H7 (cell line): ENCODE measurements around the gene JAKMIP2. TPM values are rescaled to one million over a fixed set of nuclear protein-coding genes. Genes with fewer than 3 reads are reported as not detected.
"Not testable (repeated sequence)": the region's sequence is repeated elsewhere in the genome, so short reads cannot be mapped to it uniquely, and the experiment has no call there.

Experiments
- DNase-seq: peaks from one replicate; pipeline ENCODE4 v3.0.0; 2012
- H3K27me3 ChIP-seq: 2 replicates; pipeline ENCODE4 v1.6.0; 2011; ENCODE audit warnings: mild to moderate bottlenecking, low read length; ENCODE audit not compliant: control insufficient read depth, insufficient read depth
- H3K36me3 ChIP-seq: replicated peaks from 2 replicates; pipeline ENCODE4 v1.5.1; 2011; ENCODE audit warnings: low read length; ENCODE audit not compliant: control insufficient read depth, insufficient read depth
- H3K4me3 ChIP-seq: 2 replicates; pipeline ENCODE4 v1.5.1; 2011; ENCODE audit warnings: low read depth, mild to moderate bottlenecking, control low read depth, low read length, moderate library complexity; ENCODE audit not compliant: insufficient read depth
- total RNA-seq: library from RNA; depleted of rRNA; stranded (reverse); fragments of >200 nt; shearing (Covaris generic); gene quantifications from 2 replicates; pipeline ENCODE4 v1.2.3, GENCODE V29; 2014

JAKMIP2 gene
- total RNA-seq, 1 experiment from 2014 or later: 0.94 TPM

DNA sequence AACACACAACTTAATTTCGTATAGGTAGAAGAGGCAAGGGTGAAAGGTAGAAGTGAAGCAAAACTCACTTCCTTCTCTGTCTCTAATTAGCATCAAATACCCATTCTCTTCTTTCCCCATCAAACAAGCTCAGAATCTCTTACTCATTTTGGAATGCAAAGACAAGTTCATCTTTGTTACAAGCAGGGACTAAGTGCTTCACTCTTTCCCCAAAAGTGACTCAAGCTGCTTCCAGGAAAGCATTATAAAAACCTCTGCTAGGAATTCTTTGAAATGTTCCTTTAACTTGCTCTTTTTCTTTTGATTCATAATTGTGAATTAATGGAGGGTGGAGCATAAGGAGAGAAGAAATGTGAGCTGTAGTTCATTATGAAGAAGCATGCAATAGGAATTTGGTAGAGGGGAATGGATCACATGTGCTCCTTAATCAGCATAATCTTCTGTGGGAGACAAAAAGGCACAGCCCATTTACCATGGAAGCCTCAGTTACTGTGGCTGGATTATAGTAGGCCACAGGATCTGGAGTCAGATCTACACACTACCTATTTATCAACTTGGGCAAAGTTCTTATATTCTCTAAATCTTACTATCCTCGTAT lies 163.1 kb downstream of the JAKMIP2 start:
- Histone ChIP-seq H3K4me3 (no peak overlapping the region), H3K36me3 (no peaks in the 10 kb centered on the region; the same call in 1 of the 2 replicates), H3K27me3 (no peaks in the 10 kb centered on the region)
- no peak for DNase-seq

DNA sequence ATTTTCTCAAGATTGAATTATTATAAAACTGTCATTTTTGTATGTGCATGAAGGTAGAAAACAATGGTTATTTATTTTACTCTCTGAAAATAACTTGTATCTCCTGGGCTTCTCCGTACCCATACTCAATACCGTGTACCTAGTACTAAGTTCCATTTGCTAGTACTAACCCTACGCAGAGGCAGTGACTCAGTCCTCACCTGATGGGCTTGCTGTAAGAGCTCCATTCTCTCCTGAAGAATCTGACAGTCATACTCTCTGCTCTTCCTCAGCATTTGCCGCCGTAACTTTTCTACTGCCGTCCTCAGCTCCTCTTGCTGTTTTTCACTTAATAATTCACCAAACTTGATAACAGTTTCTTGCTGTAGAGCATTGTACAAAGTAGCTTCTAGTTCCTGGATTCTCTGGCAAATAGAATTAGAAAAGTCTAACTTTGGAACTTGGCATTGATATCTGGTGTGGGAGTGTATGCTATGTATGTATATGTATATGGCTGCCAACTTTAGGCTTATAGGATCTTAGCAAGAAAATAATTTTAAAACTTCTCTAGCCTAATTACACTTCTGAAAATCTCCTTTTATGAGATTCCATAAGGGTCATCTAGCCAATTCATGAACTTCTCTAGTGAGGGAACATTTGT lies 164.7 kb downstream of the JAKMIP2 start:
- DNase-seq: no peak
- H3K4me3 ChIP-seq: no peak overlapping the region
- no peaks in the 10 kb centered on the region for H3K27me3 ChIP-seq
- no peaks in the 10 kb centered on the region; the same call in 1 of the 2 replicates for H3K36me3 ChIP-seq

DNA sequence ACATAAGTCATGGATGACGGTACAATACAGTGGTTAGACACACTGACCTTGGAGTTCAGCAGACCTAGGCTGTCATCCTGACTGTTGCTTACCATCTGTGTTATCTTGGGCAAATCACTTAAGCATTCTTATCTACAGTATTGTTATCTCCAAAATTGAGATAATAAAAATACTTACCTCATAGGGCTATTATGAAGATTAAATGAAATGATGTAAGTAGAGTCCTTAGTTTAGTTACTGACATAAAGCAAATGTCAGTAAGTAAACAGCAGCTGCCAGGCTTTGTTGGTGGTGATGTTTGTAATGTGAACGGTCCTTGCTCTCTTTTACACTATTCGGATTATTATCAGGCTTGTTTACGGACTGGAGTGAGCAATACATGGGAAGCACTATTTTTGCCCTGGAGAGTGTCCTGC lies 165.3 kb downstream of the JAKMIP2 start:
- no peak overlapping the region for H3K4me3 ChIP-seq
- DNase-seq: no peak
- no peaks in the 10 kb centered on the region for H3K27me3 ChIP-seq
- H3K36me3 ChIP-seq: no peaks in the 10 kb centered on the region; the same call in 1 of the 2 replicates

DNA sequence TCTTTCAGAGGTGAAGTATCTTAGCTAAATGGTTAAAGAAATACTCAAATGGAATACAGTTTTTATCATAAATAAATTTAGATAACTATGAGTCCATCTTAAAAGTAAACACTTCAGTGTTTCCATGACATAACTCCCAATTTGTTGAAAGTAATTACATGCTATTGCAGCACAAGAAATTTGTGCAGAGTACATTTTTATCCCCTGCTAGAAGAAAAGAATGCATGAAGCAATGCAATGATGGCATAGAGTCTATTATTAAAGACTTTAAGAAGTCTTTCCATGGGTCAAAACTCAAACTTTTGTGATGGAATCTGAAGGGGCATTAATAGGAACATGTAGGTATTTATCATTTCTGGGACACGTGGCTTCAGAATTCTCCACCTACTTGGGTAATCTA lies 166.1 kb downstream of the JAKMIP2 start:
- H3K36me3 ChIP-seq: no peaks in the 10 kb centered on the region; the same call in 1 of the 2 replicates

DNA sequence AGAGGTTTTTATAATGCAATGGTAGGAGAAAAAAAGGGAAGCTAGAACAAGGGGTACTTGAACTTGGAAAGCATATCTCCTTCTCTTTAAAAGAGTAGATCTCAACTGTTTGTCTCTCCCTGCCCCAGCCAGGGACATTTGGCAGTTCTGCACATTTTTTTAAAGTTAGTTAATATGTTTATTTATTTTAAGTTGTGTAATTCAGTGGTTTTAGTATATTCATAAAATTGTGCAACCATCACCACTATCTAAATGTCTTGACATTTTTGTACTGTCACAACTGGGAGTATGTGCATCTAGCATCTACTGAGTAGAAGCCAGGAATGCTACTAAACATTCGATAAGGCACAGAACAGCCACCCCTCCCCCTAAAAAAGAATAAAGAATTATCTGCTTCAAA lies 169.2 kb downstream of the JAKMIP2 start:
- no peak for DNase-seq

More for the DNA sequence above, 166.1 kb downstream of the JAKMIP2 start:
- DNase-seq: no peak
- H3K4me3 ChIP-seq: no peak overlapping the region
- no peaks in the 10 kb centered on the region for H3K27me3 ChIP-seq

DNA sequence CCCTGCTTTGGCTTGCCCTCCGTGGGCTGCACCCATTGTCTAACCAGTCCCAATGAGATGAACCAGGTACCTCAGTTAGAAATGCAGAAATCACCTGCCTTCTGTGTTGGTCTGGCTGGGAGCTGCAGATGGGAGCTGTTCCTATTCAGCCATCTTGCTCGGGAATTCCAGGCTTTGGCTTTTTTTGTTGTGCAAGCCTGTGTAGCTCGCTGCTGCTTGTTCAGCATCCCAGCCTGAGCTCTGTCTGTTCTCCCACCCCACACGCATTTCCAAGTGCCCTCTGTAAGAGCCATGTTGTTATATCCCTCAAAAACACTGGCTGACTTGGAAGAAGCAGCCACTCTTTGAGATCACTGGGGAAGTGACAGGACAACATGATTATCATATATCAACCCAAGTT lies 171.0 kb downstream of the JAKMIP2 start:
- no peak overlapping the region for H3K4me3 ChIP-seq
- DNase-seq: peak; percentile 18
- H3K36me3 ChIP-seq: no peaks in the 10 kb centered on the region; the same call in 1 of the 2 replicates
- no peaks in the 10 kb centered on the region for H3K27me3 ChIP-seq

More for the DNA sequence above, 169.2 kb downstream of the JAKMIP2 start:
- Histone ChIP-seq H3K4me3 (no peak overlapping the region), H3K27me3 (no peaks in the 10 kb centered on the region), H3K36me3 (no peaks in the 10 kb centered on the region; the same call in 1 of the 2 replicates)

DNA sequence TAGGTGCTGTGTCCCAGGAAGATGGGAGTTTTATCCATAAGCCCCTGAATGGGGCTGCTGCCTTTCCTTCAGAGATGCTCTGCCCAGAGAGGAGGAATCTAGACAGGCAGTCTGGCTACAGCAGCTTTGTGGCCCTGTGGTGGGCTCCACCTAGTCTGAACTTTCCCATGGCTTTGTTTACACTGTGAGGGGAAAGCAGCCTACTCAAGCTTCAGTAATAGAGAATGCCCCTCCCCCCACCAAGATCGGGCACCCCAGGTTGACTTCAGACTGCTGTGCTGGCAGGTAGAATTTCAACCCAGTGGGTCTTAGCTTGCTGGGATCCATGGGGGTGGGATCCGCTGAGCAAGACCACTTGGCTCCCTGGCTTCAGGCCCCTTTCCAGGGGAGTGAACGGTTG lies 171.7 kb downstream of the JAKMIP2 start:
- no peaks in the 10 kb centered on the region; the same call in 1 of the 2 replicates for H3K36me3 ChIP-seq
- H3K4me3 ChIP-seq: no peak overlapping the region
- DNase-seq: no peak

DNA sequence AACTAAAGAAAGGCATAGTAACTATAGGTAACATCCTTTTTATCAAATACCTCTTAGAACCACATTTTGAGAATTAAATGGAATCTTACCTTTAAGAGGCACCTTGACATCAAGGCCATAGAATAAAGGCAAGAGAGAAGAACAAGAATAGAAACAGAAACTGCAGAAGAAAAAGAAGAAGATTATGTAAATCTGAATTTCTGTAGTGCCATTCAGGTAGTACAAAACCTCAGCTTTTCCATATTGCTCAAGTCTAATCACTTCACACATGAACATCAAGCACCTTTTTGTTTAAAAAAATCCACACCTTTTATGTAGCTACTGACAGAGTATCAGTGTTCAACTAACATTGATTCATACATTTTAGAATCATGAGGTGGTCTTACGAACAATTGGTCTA lies 180.9 kb downstream of the JAKMIP2 start:
- Histone ChIP-seq H3K27me3 (no peaks in the 10 kb centered on the region), H3K36me3 (no peaks in the 10 kb centered on the region), H3K4me3 (no peak overlapping the region)
- no peak for DNase-seq

More for the DNA sequence above, 171.7 kb downstream of the JAKMIP2 start:
- no peaks in the 10 kb centered on the region for H3K27me3 ChIP-seq

DNA sequence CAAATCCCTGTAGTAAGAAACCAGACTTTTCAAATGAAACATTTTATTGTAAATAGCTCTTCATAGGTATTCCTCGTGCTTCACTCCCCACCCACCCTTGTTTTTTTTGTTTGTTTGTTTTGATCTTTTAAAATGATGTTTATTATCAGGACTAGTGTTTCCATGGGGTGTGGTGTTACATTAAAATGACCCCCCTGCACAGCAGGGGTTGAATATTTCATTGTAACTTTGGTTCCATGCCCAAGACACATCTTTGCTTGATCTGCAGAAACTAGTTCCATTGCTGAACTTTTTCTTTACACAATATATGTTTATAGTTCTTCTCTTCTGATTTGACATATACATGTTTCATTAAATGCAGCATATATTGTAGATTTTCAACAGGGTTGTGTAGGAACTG lies 191.4 kb downstream of the JAKMIP2 start:
- H3K27me3 ChIP-seq: no peaks in the 10 kb centered on the region
- no peaks in the 10 kb centered on the region; the same call in 1 of the 2 replicates for H3K36me3 ChIP-seq
- DNase-seq: no peak
- H3K4me3 ChIP-seq: no peak overlapping the region

DNA sequence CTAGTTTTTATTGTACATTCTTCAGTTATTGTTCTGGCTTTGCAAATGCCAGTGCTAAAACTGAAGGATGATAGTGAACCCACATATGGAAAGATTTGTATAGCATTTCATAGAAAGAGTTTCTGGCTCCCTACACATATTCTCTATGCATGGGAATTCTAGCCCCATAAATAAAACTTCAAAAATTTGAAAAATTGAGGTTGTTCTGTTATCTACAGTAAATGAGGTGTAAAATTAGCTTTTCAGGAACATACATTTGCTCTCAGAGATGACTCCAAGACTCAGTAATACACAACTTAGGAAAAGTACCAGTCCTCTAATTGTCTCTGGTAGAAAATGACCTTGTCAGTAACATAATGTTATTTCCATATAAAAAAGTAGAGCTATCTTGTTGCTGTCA lies 192.4 kb downstream of the JAKMIP2 start:
- no peaks in the 10 kb centered on the region; the same call in 1 of the 2 replicates for H3K36me3 ChIP-seq
- H3K27me3 ChIP-seq: no peaks in the 10 kb centered on the region
- no peak overlapping the region for H3K4me3 ChIP-seq
- no peak for DNase-seq

DNA sequence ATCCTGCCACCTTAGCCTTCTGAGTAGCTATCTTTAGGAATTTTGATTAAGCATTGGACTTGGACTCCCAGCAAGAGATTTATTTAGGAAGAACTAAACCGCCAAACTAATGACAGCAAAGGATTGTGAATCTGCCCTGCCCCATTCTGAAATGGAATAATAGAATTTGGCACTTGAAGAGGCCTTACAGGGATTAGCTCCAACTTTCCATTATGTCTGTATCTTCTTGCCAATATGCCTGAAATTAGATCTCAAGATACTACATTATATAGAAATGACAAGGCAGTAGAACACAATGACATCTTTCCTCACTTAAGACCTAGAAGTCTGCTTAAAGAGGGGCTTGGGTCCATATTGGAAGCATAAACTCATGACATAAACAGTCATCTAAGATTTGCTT lies 195.7 kb downstream of the JAKMIP2 start:
- no peaks in the 10 kb centered on the region; the same call in 1 of the 2 replicates for H3K36me3 ChIP-seq
- H3K4me3 ChIP-seq: no peak overlapping the region
- no peak for DNase-seq
- no peaks in the 10 kb centered on the region for H3K27me3 ChIP-seq

DNA sequence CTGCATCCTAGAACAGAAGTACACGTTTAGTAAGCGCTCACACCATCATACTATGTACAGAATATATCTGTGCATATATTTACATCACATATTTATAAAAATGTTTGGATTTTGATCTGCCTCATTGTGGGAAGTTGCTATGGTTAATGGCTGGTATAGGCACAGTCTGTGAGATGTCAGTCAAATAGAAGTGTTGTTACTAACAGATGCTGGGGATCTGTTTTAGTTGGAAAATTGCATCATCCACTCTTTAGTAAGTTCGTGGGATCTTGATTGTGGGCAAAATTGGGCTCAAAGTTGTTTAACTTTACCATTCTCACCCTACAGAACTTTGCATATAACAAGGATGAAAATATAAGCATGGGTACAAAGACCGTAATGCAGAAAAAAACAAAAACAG lies 196.3 kb downstream of the JAKMIP2 start:
- DNase-seq: no peak
- Histone ChIP-seq H3K4me3 (no peak overlapping the region), H3K27me3 (no peaks in the 10 kb centered on the region), H3K36me3 (no peaks in the 10 kb centered on the region; the same call in 1 of the 2 replicates)

DNA sequence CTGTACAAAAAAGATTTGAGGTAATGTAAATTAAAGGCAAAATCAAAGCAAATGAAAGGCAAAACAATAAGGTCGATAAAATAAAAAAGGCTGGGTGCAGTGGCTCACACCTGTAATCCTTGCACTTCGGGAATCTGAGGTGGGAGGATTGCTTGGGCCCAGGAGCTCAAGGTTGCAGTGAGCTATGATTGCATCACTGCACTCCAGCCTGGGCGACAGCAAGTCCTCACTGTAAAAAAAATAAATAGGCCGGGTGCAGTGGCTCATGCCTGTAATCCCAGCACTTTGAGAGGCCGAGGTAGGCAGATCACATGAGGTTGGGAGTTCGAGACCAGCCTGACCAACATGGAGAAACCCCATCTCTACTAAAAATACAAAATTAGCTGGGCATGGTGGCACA lies 200.3 kb downstream of the JAKMIP2 start:
- DNase-seq, H3K27me3 ChIP-seq, H3K4me3 ChIP-seq, H3K36me3 ChIP-seq: not testable (repeated sequence)

DNA sequence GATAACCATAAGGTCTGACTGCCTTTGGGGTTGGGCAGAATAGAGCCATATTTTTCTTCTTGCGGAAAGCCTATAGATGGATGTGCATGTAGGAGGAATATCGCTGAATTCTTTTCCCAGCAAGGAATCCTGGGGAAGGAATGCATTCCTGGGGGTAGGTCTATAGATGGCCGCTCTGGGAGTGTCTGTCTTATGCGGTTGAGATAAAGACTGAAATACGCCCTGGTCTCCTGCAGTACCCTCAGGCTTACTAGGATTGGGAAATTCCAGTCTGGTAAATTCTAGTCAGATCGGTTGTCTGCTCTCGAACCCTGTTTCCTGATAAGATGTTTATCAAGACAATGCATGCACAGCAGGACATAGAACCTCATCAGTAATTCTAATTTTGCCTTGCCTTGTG lies 202.1 kb downstream of the JAKMIP2 start:
- DNase-seq, H3K4me3 ChIP-seq: not testable (repeated sequence)

DNA sequence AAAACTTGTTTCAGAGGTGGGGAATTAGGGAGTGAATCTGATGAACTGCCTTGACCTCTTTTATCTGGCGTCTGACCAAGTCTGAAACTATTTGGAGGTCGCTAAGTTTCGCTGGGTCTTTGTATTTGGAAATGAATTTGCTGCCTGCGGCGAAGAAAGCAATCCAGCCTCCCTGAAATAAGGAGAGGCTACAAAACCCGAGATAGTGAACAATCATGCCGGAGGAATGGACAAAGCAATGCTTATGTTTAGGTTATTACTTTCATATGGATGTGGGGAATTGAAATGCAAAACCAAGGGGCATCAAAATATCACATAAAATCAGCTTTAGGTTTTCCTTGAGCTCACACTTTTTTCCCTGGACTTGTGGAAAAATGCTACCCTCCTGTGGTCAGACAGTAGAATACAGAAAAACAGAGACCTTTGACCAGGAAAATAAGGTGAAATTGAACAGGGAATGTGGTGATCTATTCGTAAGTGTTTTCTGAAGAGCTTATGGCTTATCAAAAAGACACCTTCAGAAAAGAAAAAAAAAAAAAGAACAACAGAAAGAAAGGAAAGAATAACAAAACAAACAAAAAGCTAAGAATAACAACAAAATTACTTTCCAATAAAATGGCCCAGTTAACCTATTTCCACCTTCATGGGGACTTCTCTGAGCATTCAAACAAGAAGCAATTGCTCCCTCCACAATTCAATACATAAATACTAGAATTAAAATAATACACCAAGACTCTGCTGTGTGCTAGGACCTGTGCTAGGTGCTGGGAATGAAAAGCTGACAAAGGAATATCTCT lies 204.1 kb downstream of the JAKMIP2 start:
- Histone ChIP-seq H3K27me3 (no peaks in the 10 kb centered on the region), H3K4me3 (no peak overlapping the region), H3K36me3 (no peaks in the 10 kb centered on the region)
- DNase-seq: no peak

More for the DNA sequence above, 202.1 kb downstream of the JAKMIP2 start:
- H3K36me3 ChIP-seq, H3K27me3 ChIP-seq: not testable (repeated sequence)
